OCI-LY7 (cell line): ENCODE results near the gene NACC2. TPM values are rescaled to one million over a fixed set of nuclear protein-coding genes. Genes with fewer than 3 reads are reported as not detected.

Source experiments
- BruUV-seq: library from RNA; stranded (reverse); fragments of 400-500 nt; replicated peaks from 2 replicates; lab custom pipeline; 2021; lab: Mats Ljungman, UMichigan
- CTCF ChIA-PET: fragments of 300-600 bp; sonication (Branson Sonifier 250); formaldehyde crosslinking; loops from one replicate; lab custom pipeline; 2022; ENCODE audit warnings: antibody characterized with exemption; ENCODE audit not compliant: unreplicated experiment; lab: Charles Lee
- POLR2A ChIA-PET: fragments of 300-600 bp; sonication (Branson Sonifier 250); formaldehyde crosslinking; loops from one replicate; lab custom pipeline; 2022; ENCODE audit warnings: antibody characterized with exemption; lab: Charles Lee
- DNase-seq: peaks from one replicate; pipeline ENCODE4 v3.0.0-alpha.2; 2015; ENCODE audit warnings: low spot score
- H2AFZ ChIP-seq: fragments of 200-600 bp; sonication (generic), shearing (Covaris generic); 2 replicates; pipeline ENCODE4 v1.6.1; 2014; ENCODE audit warnings: mild to moderate bottlenecking, antibody characterized with exemption, low read length, moderate library complexity
- H3K27ac ChIP-seq: fragments of 200-600 bp; sonication (generic); 2 replicates; pipeline ENCODE4 v1.5.1; 2014; ENCODE audit warnings: mixed run types, low read depth, mild to moderate bottlenecking, moderate library complexity, low read length, inconsistent platforms; ENCODE audit not compliant: poor library complexity, severe bottlenecking
- H3K36me3 ChIP-seq: fragments of 200-600 bp; sonication (generic); 2 replicates; pipeline ENCODE4 v1.6.1; 2014; ENCODE audit warnings: mild to moderate bottlenecking, antibody characterized with exemption, low read length, moderate library complexity, mixed read lengths; ENCODE audit not compliant: insufficient read depth
- H3K4me1 ChIP-seq: fragments of 200-600 bp; sonication (generic); 2 replicates; pipeline ENCODE4 v1.5.1; 2014; ENCODE audit warnings: mild to moderate bottlenecking, low read length; ENCODE audit not compliant: insufficient read depth, poor library complexity, severe bottlenecking
- H3K4me2 ChIP-seq: fragments of 200-600 bp; sonication (generic); 2 replicates; pipeline ENCODE4 v1.6.1; 2014; ENCODE audit warnings: mild to moderate bottlenecking, low read length
- H3K4me3 ChIP-seq: fragments of 200-600 bp; sonication (generic); 2 replicates; pipeline ENCODE4 v1.5.1; 2014; ENCODE audit warnings: mild to moderate bottlenecking, low read depth, low read length; ENCODE audit not compliant: poor library complexity, severe bottlenecking
- H3K79me2 ChIP-seq: fragments of 200-600 bp; sonication (generic); 2 replicates; pipeline ENCODE4 v1.6.1; 2016; ENCODE audit warnings: low read depth, mild to moderate bottlenecking, low read length, moderate library complexity, mixed read lengths; ENCODE audit not compliant: insufficient read depth
- H3K9me2 ChIP-seq: fragments of 200-600 bp; sonication (generic); 2 replicates; pipeline ENCODE4 v1.6.1; 2016; ENCODE audit warnings: mild to moderate bottlenecking, low read length, mixed read lengths; ENCODE audit not compliant: insufficient read depth
- H3K9me3 ChIP-seq: fragments of 200-600 bp; sonication (generic); 2 replicates; pipeline ENCODE4 v1.6.1; 2014; ENCODE audit warnings: mild to moderate bottlenecking, mixed run types, low read length, mixed read lengths
- H4K20me1 ChIP-seq: fragments of 200-600 bp; sonication (generic); 2 replicates; pipeline ENCODE4 v1.6.1; 2014; ENCODE audit warnings: mild to moderate bottlenecking, antibody characterized with exemption, low read length, moderate library complexity, mixed read lengths; ENCODE audit not compliant: insufficient read depth
- EZH2phosphoT487 ChIP-seq: fragments of 200-600 bp; sonication (generic); IDR thresholded peaks from 2 replicates; pipeline ENCODE4 v1.6.1; 2018; ENCODE audit warnings: low read depth, borderline replicate concordance, mild to moderate bottlenecking, mixed run types, antibody characterized with exemption, low read length, moderate library complexity, mixed read lengths
- intact Hi-C: fragments of 100-400 bp; cut with micrococcal nuclease; formaldehyde crosslinking; loops from one replicate; pipeline ENCODE4 v1.10.0; 2022; ENCODE audit not compliant: unreplicated experiment
- total RNA-seq, 2 experiments: library from RNA; depleted of rRNA in 1 of 2; stranded (reverse); fragments of >200 nt in 1 of 2; shearing (Covaris generic) in 1 of 2; gene quantifications; 2 replicates each; pipeline ENCODE4 v1.2.3, GENCODE V29; 2014 to 2022
- TF ChIP-seq, protein P1 (sequence below): fragments of 200-600 bp; sonication (generic); conservative IDR thresholded peaks from 2 replicates; pipeline ENCODE4 v1.5.1; 2014; ENCODE audit warnings: mild to moderate bottlenecking, antibody characterized with exemption, low read length, moderate library complexity, mixed read lengths

Gene NACC2
- total RNA-seq, 2 experiments from 2014 or later, result 0.38 to 0.72 TPM

DNA sequence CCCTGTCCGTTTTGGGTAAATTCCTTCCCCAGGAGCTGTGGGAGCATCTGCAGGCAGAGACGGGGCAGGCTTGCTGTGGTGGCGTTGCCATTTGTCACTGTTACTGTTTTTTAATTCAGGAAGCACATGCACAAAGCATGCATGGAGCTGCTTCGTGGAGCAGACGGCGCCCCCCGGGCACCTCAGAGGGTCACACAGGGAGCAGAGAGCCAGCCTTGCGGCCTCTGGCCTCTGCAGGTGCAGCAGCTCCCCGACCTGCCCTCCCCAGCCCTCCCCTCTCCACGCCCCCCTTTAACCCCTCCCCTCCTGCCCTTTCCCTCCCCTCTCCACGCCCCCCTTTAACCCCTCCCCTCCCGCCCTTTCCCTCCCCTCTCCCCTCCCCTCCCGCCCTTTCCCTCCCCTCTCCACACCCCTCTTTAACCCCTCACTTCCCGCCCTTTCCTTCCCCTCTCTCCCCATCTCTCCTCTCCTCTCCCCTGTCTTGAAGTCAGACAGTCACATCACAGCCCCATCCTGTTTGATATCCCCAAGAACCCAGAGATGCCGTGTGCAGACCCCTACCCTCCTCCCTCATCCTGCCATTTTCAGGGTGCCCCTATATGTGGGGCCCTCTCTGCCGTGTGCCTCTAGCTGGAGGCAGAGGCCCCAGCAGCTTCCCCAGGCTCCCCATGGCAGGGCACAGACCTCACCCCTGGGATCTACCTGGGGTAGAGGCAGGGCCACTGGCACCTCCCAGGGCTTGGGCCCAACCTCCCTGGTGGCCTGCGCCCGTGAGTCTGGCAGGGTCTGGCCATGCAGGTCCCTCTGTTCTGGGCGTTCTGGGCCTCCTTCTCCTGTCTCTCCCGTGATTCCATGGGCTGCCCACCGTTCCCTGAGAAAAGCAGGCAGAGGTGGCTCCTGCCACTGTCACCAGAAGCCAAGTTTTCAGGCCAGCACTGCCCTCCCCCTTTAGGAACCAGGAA, 104.3 kb downstream of the NACC2 start:
- intact Hi-C loops, result no loop called here
- Histone ChIP-seq H4K20me1 (no peaks in the 10 kb centered on the region), H3K9me2 (no peaks in the 10 kb centered on the region), H3K4me2 (peak overlapping the region; percentile 56), H3K79me2 (no peaks in the 10 kb centered on the region), H3K27ac (peak overlapping the region; percentile 78), H2AFZ (no peak overlapping the region; the same call in 1 of the 2 replicates), H3K36me3 (no peaks in the 10 kb centered on the region), H3K4me3 (no peak overlapping the region), H3K9me3 (no peaks in the 10 kb centered on the region), H3K4me1 (peaks cover 52% of the 10 kb centered on the region)
- no TSS peak for BruUV-seq
- ChIA-PET POLR2A (no interaction called here), CTCF (no interaction called here)
- no peak for TF ChIP-seq EZH2phosphoT487
- TF ChIP-seq, protein P1, sequence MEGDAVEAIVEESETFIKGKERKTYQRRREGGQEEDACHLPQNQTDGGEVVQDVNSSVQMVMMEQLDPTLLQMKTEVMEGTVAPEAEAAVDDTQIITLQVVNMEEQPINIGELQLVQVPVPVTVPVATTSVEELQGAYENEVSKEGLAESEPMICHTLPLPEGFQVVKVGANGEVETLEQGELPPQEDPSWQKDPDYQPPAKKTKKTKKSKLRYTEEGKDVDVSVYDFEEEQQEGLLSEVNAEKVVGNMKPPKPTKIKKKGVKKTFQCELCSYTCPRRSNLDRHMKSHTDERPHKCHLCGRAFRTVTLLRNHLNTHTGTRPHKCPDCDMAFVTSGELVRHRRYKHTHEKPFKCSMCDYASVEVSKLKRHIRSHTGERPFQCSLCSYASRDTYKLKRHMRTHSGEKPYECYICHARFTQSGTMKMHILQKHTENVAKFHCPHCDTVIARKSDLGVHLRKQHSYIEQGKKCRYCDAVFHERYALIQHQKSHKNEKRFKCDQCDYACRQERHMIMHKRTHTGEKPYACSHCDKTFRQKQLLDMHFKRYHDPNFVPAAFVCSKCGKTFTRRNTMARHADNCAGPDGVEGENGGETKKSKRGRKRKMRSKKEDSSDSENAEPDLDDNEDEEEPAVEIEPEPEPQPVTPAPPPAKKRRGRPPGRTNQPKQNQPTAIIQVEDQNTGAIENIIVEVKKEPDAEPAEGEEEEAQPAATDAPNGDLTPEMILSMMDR, result no peak
- peak; percentile 91 for DNase-seq

DNA sequence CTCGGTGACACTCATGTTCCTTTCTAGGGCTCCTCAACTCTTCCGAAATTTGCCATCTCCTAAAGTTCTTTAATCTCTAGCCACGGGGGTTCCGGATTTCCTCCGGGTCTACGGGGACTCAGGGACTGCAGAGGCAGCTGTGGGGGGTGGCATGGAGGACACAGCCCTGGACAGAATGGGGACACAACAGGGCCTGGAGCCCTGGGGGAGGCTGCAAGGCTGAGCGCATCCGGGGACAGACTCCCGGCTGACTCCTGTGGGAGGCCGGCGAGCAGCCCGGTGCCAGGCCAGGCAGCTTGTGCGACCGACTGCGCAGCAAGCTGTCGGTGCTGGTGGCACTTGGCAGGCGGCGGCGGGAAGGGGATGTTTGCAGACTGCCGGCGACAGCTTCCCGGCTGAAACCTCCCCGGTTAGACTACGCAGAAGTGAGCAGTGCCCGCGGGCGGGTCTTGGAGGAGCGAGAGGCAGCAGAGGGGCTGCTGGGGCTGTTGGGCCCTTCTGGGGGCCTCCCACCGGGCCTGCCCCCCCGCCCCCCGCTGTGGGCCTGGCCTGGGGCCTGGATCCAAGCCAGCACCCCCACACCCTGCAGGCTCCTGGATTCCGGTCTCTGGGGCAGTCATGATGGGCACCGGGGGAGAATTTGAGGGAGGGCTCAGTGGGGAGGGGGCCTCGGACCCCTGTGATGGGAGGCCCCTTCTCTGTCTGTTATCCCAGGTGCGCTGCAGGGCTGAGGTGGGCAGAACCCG, 105.2 kb downstream of the NACC2 start:
- Histone ChIP-seq H3K4me2 (peak overlapping the region; percentile 56), H3K9me3 (no peaks in the 10 kb centered on the region), H3K36me3 (no peaks in the 10 kb centered on the region), H3K4me3 (no peak overlapping the region), H3K27ac (peak overlapping the region; percentile 46), H2AFZ (no peak overlapping the region), H4K20me1 (no peaks in the 10 kb centered on the region), H3K4me1 (peaks cover 52% of the 10 kb centered on the region), H3K79me2 (no peaks in the 10 kb centered on the region), H3K9me2 (no peaks in the 10 kb centered on the region)
- TF ChIP-seq, protein P1, result no peak
- no peak for TF ChIP-seq EZH2phosphoT487
- POLR2A ChIA-PET, result no interaction called here
- intact Hi-C loops, result no loop called here
- no TSS peak for BruUV-seq
- CTCF ChIA-PET, result no interaction called here
- DNase-seq, result no peak
